ENCODE data around the gene GSTA3. TPM values are rescaled to one million over a fixed set of nuclear protein-coding genes. Genes with fewer than 3 reads are reported as not detected.

Gene GSTA3
- not detected in 2 replicates for total RNA-seq

GRCh38 chr6:52909531-52909930 lies at the start of gene GSTA3:
Gene GSTA3, minus strand, starts transcription at chr6:52909698. Its CDS starts 3,864 bp downstream, at chr6:52905834.

Other genes starting within 250 kb of the GSTA3 start
- 36.4 and 49.8 TPM in 2 replicates for gene TMEM14A, start 238.6 kb downstream of the GSTA3 start, total RNA-seq
- gene GSTA2, start 146.2 kb downstream of the GSTA3 start, total RNA-seq = not detected in 2 replicates
- gene GSTA1, start 105.9 kb downstream of the GSTA3 start, total RNA-seq = not detected in 2 replicates
- gene GSTA5, start 68.9 kb downstream of the GSTA3 start, total RNA-seq = not detected in 2 replicates
- 38.9 and 44.2 TPM in 2 replicates for gene GSTA4, start 85.6 kb upstream of the GSTA3 start, total RNA-seq
- 11.3 and 12.8 TPM in 2 replicates for gene CILK1, start 152.1 kb upstream of the GSTA3 start, total RNA-seq
- 26.5 and 34.0 TPM in 2 replicates for gene FBXO9, start 155.7 kb upstream of the GSTA3 start, total RNA-seq
- gene GCM1, start 239.1 kb upstream of the GSTA3 start, total RNA-seq = not detected in 2 replicates

Data from bronchus fibroblast of lung (primary cell).